Tibial nerve (tissue), 4 donors: ENCODE results near the gene ERAP2.

Source experiments
- EP300 ChIP-seq, 2 donors: sonication (generic); formaldehyde crosslinking; IDR thresholded peaks; one replicate each; pipeline ENCODE4 v1.6.1; 2017; ENCODE audit warnings: antibody characterized with exemption in 2 of 2, mild to moderate bottlenecking in 1 of 2
- TF ChIP-seq, protein P1 (sequence below), 5 experiments: fragments of 200-600 bp in 3 of 5; fragments of 450-650 bp in 2 of 5; sonication (generic) in 3 of 5; IDR thresholded peaks; one replicate each; pipeline ENCODE4 v1.5.1; 2016 to 2019; ENCODE audit warnings: antibody characterized with exemption in 5 of 5, mild to moderate bottlenecking in 3 of 5, moderate library complexity in 2 of 5

GRCh38 chr5:96913233-96913632 lies 36.9 kb downstream of the ERAP2 start:
- TF ChIP-seq EP300 (IDR thresholded peaks at IDR 0.05), result no peak
- TF ChIP-seq, protein P1, sequence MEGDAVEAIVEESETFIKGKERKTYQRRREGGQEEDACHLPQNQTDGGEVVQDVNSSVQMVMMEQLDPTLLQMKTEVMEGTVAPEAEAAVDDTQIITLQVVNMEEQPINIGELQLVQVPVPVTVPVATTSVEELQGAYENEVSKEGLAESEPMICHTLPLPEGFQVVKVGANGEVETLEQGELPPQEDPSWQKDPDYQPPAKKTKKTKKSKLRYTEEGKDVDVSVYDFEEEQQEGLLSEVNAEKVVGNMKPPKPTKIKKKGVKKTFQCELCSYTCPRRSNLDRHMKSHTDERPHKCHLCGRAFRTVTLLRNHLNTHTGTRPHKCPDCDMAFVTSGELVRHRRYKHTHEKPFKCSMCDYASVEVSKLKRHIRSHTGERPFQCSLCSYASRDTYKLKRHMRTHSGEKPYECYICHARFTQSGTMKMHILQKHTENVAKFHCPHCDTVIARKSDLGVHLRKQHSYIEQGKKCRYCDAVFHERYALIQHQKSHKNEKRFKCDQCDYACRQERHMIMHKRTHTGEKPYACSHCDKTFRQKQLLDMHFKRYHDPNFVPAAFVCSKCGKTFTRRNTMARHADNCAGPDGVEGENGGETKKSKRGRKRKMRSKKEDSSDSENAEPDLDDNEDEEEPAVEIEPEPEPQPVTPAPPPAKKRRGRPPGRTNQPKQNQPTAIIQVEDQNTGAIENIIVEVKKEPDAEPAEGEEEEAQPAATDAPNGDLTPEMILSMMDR (IDR thresholded peaks at IDR 0.05), result no peak
